WI38 (cell line): ENCODE results near the gene CLECL1.

Experiments used
- H3K4me3 ChIP-seq: 2 replicates; pipeline ENCODE4 v1.5.1; 2011; ENCODE audit warnings: low read depth, mild to moderate bottlenecking, control low read depth, low read length
- TF ChIP-seq, protein P1 (sequence below): IDR thresholded peaks from 2 replicates; pipeline ENCODE4 v1.5.1; 2012; ENCODE audit warnings: low read depth, mild to moderate bottlenecking, control low read depth, low read length

CLECL1 gene

GRCh38 chr12:9756170-9756569 lies 23.3 kb upstream of the CLECL1 start:
- TF ChIP-seq, protein P1, sequence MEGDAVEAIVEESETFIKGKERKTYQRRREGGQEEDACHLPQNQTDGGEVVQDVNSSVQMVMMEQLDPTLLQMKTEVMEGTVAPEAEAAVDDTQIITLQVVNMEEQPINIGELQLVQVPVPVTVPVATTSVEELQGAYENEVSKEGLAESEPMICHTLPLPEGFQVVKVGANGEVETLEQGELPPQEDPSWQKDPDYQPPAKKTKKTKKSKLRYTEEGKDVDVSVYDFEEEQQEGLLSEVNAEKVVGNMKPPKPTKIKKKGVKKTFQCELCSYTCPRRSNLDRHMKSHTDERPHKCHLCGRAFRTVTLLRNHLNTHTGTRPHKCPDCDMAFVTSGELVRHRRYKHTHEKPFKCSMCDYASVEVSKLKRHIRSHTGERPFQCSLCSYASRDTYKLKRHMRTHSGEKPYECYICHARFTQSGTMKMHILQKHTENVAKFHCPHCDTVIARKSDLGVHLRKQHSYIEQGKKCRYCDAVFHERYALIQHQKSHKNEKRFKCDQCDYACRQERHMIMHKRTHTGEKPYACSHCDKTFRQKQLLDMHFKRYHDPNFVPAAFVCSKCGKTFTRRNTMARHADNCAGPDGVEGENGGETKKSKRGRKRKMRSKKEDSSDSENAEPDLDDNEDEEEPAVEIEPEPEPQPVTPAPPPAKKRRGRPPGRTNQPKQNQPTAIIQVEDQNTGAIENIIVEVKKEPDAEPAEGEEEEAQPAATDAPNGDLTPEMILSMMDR: no peak
- H3K4me3 ChIP-seq: no peak overlapping the region

GRCh38 chr12:9755567-9755966 lies 22.7 kb upstream of the CLECL1 start:
- TF ChIP-seq, protein P1: no peak
- no peak overlapping the region for H3K4me3 ChIP-seq

DNA sequence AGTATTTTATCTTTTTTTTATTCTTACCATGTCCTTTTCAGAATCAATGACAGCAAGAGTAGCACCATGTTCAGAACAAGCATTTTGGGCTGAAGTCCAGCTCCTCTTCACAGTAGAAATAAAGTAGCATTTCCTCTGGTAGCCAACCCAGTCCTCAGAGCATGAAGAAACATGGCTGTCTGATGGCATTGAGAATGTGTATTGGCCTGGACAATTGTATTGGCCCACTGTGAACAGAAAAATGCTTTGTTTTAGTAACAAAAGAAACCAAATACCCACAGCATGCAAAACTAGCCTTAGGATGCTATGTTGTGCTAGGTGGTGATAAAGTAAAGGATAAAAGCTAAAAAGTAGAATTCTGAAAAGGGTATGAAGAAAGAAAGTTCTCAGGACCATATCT lies 22.1 kb upstream of the CLECL1 start:
- H3K4me3 ChIP-seq: no peak overlapping the region
- TF ChIP-seq, protein P1: no peak

GRCh38 chr12:9754099-9754927 lies 21.4 kb upstream of the CLECL1 start:
- no peak overlapping the region for H3K4me3 ChIP-seq
- TF ChIP-seq, protein P1: no peak

DNA sequence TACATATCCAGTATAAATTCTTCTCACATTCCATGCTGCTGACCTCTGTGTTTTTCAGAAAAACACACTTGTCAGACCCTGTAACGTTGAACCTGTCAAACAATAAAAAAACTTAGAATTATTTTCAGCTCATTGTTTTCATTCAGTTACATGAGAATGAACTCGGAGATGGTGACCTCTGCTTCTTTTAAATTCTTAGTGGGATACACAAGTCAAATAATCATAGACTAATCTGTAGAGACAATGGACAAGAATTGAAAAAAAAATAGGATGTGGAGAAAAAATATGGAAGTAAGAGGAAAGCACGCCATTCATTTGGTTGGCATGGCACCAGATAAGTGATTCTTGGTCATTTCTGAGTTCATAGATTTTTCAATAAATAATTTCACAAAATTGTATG lies 20.6 kb upstream of the CLECL1 start:
- TF ChIP-seq, protein P1: no peak
- no peak overlapping the region for H3K4me3 ChIP-seq

DNA sequence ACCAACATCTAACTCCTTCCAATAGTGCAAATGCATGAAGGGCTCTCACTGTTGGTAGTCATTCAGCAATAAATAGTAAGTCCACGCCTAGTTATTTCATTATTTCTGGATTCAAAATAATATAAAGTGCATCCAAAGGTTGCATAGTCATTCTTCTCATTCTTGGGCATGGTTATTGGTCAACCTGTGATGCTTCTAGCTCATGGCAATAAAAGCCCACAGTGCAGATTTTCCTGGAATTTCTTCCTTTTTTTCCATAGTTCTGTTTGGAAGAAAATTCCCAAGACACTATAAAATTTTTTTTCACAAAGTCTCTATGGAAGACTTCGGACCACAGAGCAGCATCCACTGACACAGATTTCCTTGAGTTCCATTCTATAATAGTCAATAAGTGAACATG lies 20.2 kb upstream of the CLECL1 start:
- H3K4me3 ChIP-seq: no peak overlapping the region
- TF ChIP-seq, protein P1: no peak

- H3K4me3 ChIP-seq: no peak overlapping the region
- TF ChIP-seq, protein P1: no peak
Measured at GRCh38 chr12:9752145-9752933, 19.4 kb upstream of the CLECL1 start.
